Fibroblast of skin of abdomen (primary cell): Measurements from ENCODE around the gene DLG1.

Source experiments
- DNase-seq: peaks from one replicate; pipeline ENCODE4 v3.0.0-alpha.2; 2013

The DLG1 gene

DNA sequence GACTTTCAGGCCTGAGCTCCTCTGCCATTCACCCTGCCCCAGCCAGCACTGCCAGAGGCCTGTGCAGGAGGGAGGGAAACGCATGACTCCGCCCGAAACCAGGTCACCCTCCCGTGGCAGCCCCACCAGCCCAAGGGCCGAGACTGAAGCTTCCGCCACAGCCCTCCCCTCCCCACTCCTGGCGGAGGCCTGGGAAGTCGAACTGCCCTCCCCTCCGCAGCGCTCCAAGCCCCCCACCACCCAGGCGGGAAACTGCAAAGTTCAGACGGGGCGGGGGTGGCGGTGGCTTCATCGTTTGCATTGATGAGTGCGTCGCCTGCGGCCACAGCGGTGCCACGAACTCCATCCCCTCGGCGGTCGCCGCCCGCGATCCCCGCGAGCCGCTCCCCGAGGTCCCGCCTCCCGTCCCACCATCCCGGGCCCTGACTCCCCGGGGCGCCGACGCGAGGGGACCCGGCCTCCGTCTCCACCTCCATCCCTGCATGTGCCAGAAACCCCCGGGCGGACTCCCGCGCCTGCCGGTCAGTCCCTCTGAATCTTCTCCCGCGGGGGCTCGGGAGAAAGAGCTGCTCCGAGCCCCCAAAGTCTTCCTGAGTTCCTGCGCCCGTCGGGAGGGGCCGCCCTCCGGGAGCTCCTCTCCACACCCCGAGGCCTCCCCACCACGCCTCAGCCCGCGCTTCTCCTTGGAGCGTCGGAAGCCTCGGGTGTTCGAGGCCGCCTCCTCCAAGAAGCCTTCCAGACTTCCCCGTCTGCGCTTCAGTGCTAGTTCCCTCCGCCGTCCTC, 269.5 kb downstream of the DLG1 start:
- DNase-seq = no peak

DNA sequence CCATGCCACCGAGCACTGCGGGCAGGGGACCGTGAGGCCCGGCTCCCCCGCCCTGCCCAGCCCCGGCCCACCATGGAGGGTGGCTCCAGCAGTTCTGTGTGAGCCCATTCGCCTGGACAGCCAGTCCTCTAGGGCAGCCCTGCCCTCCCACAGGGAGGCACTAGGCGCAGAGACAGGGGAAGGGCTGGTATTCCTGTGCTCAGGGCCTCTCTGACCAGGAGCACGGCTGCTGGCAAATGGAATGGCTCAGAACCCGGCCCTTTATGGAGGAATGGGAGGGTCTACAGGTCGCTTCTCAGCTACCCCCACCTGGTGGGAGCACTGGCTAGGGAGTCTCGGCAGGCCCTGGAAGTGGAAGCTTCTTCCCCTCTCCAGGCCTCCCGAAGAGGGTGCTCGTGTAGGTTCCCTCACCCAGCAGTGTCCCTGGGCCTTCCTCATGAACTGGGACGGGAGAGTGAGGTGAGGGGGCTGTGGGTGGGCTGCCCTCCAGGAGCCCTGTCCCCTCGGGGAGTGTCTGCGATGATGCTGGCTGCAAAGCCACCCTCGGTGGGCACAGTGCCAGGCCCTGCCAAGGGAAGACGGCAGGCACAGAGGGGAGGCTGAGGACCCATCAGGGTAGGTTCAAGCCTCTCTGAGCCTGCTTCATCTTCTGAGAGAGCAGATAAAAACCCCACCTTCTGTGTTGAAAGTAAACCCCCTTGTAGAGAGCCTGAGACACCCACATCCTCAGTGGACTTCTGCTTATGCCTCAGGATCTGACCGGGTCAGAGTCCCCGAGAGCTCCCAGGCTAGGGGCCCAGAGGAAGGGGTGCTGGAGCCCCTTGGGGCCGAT, 270.3 kb downstream of the DLG1 start:
- no peak for DNase-seq

DNA sequence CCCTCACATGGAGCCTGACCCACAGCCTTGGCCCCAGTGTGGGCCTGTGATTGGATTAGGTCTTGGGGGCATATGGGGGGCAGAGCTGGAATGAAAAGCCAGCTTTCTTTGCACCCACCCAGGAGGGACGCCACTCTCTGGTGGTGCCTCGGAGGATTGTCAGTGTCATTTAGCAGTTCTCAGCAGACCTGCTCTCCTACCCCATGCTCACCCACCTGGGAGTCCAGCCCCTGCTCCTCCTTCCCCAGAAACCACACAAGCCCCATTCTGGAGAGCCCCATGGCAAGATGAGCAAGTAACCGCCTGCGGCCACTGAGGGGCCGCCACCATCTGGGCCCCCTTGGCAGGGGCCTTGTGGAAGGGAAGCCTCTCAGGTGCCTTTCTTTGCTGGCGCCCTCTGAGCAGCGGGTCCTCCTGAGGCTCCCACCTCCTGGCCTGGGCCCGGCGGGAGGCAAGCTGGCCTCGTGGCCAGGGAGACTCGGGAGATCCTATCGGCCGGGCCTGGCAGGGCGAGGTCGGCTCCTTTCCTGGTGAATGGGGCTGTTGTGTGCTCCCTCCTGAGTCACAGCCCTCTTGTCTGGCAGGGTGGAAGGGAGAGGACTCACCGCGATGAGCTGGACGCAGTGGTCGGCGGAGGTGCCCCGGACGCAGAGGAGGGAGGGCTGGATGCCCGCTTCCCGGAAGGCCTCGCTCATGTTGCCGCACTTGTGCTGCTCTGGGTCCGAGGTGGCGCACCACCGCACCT, 271.1 kb downstream of the DLG1 start:
- DNase-seq = no peak

DNA sequence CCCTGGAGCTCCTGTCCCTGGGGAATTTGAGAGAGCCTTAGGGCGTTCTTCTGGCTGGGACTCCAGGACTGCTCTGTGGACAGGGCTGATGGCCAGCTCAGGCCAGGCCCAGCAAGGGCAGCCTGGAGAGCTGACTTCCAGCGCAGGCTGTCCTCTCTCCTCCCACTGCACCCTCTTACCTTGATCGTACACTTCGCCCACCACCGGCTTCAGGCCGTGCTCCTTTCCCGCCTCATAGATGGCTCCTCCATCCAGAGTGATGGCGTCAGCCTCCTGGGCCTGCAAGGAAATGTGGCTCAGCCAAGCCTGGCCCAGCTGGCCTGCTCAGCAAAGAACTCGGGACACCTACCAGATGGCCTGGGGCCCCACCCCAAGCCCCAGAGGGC, 271.9 kb downstream of the DLG1 start:
- no peak for DNase-seq

DNA sequence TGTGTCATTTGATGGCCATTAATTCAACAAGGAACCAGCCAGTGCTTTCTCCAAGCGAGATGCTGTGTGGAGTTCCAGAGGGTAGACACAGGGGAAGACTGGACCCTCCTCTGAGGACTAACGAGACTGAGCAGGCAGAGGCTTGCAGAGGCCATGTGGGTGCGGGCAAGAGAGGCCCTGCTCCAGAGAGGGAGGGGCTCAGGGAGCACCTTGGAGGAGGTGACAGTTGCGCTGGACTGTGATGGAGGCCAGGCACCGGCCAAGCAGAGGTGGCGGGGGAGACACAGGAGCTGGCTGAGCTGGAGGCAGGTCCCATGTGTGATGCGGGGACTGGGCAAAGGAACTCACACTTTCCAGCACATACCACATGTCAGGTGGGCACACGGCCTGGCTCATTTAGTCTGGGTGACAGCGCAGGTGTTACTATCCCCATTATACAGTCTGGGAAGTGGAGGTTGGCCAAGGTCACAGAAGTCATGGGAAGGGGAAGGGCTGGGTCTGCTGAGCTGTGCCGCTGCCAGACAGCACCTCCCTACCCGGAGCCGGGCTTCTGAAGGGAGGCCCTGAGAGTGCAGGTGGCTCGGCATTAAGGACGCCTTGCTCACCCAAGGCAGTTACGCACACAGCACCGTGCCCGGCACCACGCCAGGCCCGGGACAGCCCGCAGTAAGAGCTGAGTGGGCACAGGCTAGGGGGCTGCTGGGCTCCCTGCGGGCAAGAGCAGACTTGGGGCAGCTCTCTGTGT, 272.5 kb downstream of the DLG1 start:
- DNase-seq = no peak

DNA sequence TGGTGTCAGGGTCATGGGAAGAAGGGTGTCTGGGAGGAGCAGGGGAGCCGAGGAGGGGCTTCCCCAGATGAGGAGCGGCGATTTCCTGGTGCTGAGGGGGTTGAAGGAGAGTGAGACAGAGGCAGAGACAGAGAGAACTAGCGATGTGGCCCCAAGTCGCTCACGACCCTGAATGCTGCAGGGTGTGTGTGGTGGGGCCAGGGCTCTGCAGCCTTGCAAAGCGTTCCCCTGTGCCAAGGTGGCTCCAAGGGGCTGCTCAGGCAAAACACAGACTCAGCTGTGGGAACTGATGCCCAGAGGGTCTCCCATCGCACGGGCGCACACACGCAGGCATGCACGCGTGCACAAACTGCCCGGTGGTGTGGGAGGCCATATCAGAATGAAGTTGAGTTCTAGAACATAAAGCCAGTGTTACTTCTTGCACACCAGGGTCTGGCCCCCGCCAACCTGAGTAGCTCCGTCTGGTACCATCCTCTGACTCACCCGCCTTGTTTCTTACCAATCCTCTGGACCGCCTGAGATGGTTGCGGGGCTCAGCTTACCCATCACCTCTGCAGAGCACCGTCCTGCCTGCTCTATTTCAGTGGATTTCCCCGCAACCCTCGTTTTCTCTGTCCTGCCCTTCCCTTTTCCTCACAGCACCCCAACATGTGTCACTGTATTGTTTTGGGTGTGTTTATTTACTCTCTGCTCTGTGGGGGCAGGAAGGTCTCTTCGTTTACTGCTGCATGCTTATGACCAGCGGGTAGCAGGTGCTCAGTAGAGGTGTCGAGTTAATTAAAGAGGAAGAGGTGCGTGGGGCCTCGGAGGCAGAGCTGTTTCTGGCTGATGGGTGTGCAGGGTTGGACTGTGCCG, 273.3 kb downstream of the DLG1 start:
- no peak for DNase-seq

DNA sequence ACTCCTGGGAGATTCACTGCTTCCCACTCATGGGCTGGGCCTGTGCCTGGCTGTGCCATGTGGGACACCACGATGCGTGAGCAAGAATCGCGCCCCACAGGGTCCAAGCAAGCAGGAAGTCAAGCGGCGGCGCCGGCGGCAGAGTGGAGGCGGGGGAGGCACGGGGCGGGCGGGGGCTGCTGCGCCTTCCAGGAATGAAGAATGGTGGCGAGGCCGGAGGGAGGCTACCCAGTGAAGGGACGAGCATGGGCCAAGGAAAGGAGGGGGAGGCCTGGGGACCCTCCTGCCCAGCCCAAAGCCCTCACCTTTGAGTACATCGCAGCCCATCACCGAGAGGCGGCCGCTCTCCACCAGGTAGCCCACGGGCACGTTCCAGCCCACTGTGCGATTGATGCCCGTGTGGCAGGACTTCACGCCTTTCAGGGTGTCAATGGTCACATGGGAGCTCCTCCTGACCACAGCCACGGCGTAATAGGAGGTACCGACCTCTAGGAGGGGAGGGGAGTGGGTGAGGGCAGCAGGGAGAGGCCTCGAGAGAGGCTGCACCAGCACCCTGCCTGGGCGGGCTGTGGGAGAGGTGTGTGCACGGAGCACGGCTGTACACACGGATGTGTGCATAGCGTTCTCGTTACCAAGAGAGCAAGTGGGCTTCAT, 274.3 kb downstream of the DLG1 start:
- DNase-seq = no peak

DNA sequence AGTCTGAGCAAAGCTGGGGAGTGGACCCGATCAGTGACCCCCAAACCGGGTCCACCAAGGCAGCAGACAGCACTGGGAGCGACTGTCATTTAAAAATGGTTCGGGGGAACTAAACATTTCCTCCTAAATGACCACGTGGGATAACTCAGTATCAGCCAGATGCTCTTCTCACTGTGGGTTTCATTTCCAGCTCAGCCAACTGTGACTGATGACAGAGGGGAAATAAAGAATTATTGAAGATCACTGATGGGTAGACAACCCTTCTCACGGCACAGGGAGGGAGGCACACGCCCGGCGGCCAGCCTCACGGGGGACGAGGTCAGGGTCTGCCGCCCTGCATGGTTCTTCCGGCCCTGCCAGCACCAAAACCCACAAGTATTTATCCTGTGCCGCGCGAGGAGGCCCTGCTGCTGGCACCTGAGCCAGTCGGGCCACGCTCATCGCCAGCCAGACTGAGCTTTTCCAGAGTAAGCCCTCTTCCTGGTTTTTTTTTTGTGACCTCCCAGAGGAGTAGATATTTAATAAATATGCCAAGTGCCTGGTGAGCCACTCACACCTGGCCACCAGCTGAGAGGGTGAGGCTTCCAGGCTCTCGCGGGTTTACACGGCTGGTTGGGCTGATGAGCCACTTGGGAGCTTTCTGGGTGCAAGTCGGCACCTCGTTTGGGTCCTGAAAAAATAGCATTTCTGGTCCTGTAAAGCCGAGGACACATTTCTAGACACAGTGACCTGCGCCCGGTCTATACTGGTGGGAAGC, 275.0 kb downstream of the DLG1 start:
- no peak for DNase-seq

DNA sequence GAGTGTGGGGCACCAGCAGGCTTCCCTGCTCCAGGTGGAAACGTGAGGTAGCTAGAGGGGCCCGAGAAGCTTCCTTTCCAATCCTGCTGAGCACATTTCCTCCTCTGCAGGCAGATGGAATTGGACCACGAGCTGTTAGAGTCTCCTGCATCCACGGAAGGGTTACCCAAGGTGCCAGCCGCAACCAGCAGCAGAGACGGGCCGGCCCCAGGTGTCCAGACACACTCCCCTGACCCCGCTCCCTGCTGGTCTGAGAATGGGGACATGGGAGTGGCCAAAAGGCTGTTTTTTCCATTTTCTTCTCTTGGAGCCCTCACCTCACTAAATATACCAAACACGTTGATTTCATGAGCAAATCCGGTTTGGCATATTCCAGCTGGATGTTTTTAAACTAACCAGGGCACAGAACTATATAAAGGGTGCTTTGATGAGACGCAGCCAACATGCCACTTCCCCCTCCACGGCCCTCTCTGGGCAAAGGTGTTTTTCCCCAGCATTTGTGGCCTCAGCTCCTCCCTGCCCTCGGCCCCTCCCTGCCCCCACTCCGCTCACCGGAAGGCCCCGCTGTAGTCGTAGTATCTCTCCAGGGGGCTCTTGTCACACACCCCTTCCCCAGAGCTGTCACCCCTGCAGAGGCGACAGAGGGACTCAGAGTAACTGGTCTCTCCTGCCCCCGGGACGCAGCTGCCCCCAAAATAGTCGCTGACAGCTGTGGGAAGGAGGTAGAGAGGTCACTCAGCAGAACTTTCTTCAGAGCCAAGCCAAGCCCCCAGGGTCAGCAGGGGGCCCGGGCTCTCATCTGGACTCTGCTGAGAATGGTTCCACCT, 275.8 kb downstream of the DLG1 start:
- no peak for DNase-seq

DNA sequence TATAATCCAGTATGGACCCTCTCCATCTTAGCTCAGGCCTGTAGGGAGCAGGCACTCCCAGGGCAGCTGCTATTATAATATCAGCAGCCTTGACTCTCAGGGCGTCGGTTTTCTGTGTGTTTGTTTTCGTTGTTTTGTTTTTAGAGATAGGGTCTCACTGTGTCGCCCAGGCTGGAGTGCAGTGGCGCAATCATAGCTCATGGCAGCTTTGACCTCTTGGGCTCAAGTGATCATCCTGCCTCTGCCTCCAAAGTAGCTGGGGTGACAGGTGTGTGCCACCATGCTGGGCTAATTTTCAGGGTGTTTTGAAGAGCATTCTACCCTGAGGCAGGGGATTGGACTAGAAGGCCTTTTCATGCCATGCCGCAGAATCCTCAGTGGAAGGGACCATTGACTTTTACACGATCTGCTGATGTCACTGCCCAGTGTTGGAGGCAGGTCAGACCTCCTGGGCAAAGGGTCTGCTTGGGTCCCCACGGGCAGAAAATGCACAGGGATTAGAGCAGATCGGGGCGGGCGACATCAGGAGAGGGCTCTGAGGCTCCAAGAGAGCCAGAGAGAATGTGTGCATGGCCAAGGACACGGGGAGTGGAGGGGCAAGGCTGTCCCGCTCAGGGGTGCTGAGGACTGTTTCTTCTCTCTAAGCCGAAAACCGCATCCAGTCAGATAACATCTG, 276.5 kb downstream of the DLG1 start:
- no peak for DNase-seq

DNA sequence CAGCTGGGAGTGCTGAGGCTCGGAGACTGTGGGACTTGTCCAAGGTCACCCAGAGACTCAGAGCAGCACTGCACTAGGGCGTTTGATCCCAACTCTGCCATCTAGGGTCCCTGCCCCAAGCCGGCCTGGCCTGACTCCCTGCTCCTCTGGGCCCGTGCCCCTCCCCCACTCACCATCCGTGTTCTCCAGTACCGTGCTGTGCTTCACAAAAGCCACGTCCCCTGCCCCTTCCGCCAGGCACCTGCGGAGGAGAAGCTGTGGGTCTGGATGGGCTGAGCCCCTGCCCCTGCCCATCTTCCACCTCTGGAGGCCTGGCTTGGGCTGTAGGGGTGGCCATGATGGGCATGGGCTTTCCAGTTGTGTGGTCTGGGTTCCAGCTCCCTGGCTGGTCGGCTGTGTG, 277.2 kb downstream of the DLG1 start:
- DNase-seq = no peak

DNA sequence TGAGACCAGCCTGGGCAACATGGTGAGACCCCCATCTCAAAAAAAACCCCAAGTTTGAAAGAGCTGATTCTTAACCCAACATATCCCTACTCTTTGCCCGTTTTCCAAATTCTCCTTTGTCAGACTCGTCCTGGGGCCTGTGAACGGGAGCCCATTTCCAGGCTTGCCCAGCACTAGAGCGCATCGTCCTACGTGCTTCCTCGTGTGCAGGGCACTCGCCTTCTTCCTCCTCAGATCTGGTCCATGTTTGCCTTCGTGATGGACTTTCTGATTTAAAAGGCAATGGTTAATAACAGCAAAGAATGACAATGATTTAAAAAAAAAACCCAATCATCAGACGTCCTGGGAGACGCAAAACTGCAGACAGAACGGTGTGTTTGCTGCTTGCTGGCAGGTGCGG, 278.9 kb downstream of the DLG1 start:
- no peak for DNase-seq

DNA sequence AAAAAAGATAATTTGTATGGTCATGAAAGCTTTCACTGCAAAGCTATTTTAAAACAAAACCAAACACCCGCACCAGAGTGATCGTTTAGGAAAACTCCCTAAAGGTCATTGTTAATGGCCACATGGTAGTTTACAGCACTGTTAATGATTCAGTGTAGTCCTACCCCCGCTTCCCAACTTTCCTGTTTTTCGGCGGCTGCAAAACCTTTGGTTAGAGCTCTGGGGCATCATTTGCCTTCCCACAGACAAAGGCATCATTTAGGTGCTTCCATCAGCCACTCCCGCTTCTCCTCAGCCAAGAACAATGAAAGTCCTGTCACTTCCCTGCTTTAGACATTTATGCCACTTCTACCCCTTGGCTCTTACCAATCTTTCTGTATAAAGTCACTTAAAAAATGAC, 279.4 kb downstream of the DLG1 start:
- DNase-seq = no peak

DNA sequence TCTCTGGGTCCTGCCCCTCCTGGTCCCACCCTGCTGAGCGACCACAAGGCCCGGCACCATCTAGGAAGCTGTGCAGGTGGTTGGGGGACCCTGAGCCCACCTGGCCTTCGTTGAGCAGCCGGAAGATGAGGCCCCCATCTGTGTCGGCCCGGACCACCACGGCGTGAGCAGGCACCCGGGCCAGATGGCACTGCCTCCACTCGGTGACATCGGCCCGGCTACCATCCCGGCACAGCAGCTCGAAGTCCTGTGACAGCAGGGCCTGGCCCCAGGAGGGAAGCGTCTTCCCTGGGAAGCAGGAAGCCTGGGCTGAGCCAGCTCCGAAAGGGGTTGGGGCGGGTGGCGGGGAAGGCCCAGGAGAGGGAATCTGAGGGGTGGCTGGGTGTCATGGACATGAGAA, 281.4 kb downstream of the DLG1 start:
- no peak for DNase-seq

DNA sequence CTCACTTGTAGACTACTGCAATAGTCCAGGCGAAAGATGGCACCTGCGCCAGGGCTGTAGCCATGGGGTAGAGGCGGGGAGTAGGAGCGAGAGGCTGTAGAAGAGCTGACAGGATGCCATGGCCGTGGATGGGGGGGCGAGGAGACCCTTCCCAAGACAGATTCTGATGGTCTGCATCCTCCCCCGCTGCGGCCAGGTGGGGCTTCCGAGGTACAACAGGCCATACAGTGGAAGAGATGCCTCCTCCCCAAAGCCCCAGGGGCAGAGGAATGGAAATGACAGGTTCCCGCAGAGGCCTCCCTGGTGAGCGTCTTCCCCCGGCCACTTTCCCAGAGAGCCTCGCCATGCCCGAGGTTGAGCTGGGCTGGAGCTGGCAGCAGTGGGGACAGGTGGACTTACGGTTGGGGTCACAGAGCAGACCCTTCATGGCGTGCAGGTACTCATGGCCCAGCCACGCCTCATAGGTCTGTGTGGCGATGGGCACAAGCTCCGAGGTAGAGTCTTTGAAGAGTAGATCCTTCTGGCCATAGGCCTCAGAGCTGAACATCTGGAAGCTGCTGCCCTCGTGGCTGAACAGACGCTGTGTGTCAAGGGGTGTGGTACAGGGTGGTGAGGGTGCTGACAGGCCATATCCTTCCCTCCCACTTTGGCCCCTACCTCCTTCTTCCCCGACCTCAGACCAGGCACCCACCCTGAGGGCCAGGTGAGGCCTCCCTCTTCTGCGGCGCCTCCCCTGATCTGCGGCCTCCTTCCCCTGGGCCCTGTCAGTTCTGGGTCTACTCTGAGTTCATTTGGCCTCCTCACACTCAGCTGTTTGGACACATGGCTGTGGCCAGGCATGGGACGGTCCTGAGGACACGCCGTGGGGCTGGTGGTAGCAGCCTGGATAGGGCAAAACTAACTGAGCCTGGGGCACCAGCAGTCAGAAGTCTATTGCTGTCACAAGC, 282.3 kb downstream of the DLG1 start:
- DNase-seq = no peak

DNA sequence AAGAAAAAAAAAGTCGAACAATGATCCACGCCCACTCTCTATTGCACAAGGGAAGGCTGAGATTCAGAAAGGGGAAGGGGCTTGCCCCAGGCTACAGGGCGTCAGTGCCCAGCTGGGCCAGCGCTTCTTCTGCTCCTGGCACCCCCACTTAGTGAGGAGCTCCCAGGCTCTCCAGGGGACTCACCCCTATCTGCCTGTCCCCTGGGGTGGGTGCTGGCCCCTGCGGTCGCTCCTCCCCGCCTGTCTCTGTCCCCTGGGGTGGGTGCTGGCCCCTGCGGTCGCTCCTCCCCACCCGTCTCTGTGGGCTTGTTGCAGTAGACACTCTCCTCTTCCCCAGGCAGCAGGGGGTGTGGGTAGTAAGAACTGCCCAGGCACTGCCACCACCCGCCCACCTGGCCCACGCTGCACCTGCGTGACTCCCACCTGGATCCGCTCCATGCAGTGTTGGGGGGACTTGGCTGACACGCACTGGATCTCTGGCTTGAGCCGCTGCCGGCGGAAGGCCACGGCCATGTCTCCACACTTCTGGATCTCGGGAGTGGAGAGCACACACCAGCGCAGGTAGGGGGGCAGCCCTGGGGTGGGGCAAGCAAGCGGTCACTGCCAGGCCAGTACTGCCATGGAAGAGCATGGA, 283.4 kb downstream of the DLG1 start:
- DNase-seq = no peak

DNA sequence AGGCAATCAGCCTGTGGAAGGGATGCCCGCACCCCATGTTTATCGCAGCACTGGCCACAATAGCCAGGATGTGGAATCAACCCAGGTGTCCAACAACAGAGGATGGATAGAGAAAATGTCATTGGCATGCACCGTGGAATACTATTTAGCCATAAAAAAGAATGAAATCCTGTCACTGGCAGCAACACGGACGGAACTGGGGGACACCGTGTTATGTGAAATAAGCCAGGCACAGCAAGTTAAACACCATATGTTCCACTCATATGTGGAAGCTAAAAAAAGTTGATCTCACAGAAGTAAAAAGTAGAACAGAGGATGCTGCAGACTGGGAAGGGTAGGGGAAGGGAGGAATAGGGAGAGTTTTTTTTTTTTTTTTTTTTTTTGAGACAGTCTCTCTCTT, 284.4 kb downstream of the DLG1 start:
- no peak for DNase-seq
